Thoracic aorta (tissue), 2 donors: ENCODE results near the gene PDE4B. TPM values are rescaled to one million over a fixed set of nuclear protein-coding genes. Genes with fewer than 3 reads are reported as not detected.

Experiments used
- ATAC-seq: fragments of 150-250 bp; one replicate; pipeline ENCODE4 v1.8.0; 2017; ENCODE audit warnings: low read depth; ENCODE audit not compliant: insufficient number of reproducible peaks, low FRiP score
- DNase-seq: peaks from one replicate; pipeline ENCODE4 v3.0.0-alpha.2; 2020; ENCODE audit warnings: low spot score
- H3K27ac ChIP-seq, 2 donors: fragments of 200-600 bp; sonication (generic); 1 replicate in 1 of 2; 2 replicates in 1 of 2; pipeline ENCODE4 v1.5.1; 2016; ENCODE audit warnings: mild to moderate bottlenecking in 2 of 2, moderate library complexity in 2 of 2
- H3K27me3 ChIP-seq: fragments of 200-600 bp; sonication (generic); replicated peaks from 2 replicates; pipeline ENCODE4 v1.6.0; 2016; ENCODE audit warnings: mild to moderate bottlenecking; ENCODE audit not compliant: insufficient read depth
- H3K36me3 ChIP-seq: fragments of 200-600 bp; sonication (generic); one replicate; pipeline ENCODE4 v1.5.1; 2016
- H3K4me1 ChIP-seq, 2 donors: fragments of 200-600 bp; sonication (generic); 1 replicate in 1 of 2; 2 replicates in 1 of 2; pipeline versions ENCODE4 v1.5.1 to v1.6.0; 2016; ENCODE audit warnings: low read depth in 2 of 2, mild to moderate bottlenecking in 1 of 2; ENCODE audit not compliant: control insufficient read depth in 1 of 2
- H3K4me3 ChIP-seq: fragments of 200-600 bp; sonication (generic); 2 replicates; pipeline ENCODE4 v1.5.1; 2016; ENCODE audit warnings: mild to moderate bottlenecking
- H3K9me3 ChIP-seq: fragments of 200-600 bp; sonication (generic); 2 replicates; pipeline ENCODE4 v1.5.1; 2016
- total RNA-seq, 2 donors: library from RNA; depleted of rRNA; stranded (reverse); fragments of >200 nt; gene quantifications; one replicate each; pipeline versions ENCODE4 v1.1.0 to v1.2.3, GENCODE V29; 2016
- TF ChIP-seq, protein P1 (sequence below): fragments of 200-600 bp; sonication (generic); IDR thresholded peaks from one replicate; pipeline ENCODE4 v1.5.1; 2019; ENCODE audit warnings: antibody characterized with exemption

The PDE4B gene
- total RNA-seq, 2 donors from 2014 or later: 29.0 to 42.4 TPM

DNA sequence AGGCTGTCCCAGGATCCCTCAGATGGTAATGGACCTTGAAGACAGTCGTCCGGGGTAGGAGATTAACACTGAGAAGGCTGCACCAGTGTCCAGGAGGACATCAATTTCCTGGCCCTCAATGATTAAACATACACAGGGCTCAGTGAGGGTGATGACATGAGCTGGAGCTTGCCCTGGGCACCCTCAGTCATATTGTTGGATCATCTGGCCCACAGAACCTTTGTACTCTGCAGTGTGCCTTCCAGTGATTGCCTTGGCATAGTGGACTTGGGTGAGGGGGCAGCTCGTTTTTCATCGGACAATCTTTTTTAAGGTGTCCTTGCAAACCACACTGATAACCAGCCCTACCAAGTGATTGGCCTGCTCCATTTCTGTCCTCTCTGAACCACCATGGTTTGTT, 630.1 kb downstream of the PDE4B start:
- DNase-seq (no peak), ATAC-seq (no peak)
- H3K36me3 ChIP-seq: no peaks in the 10 kb centered on the region
- H3K27me3 ChIP-seq: no peaks in the 10 kb centered on the region
- no peaks in the 10 kb centered on the region for H3K9me3 ChIP-seq
- H3K4me1 ChIP-seq: no peaks in the 10 kb centered on the region
- H3K4me3 ChIP-seq: no peak overlapping the region
- no peak overlapping the region for H3K27ac ChIP-seq
- TF ChIP-seq, protein P1, sequence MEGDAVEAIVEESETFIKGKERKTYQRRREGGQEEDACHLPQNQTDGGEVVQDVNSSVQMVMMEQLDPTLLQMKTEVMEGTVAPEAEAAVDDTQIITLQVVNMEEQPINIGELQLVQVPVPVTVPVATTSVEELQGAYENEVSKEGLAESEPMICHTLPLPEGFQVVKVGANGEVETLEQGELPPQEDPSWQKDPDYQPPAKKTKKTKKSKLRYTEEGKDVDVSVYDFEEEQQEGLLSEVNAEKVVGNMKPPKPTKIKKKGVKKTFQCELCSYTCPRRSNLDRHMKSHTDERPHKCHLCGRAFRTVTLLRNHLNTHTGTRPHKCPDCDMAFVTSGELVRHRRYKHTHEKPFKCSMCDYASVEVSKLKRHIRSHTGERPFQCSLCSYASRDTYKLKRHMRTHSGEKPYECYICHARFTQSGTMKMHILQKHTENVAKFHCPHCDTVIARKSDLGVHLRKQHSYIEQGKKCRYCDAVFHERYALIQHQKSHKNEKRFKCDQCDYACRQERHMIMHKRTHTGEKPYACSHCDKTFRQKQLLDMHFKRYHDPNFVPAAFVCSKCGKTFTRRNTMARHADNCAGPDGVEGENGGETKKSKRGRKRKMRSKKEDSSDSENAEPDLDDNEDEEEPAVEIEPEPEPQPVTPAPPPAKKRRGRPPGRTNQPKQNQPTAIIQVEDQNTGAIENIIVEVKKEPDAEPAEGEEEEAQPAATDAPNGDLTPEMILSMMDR: no peak
